NCI-H2196 treated with DMSO at 0.1 percent for 48 hours (cell line): ENCODE measurements around the gene STPG4.
"Not testable (repeated sequence)": the region's sequence is repeated elsewhere in the genome, so short reads cannot be mapped to it uniquely, and the experiment has no call there.

Experiments used
- DNase-seq: peaks from one replicate; lab custom pipeline; 2025; ENCODE audit not compliant: unreplicated experiment; lab: John Stamatoyannopoulos, UW

STPG4 gene

GRCh38 chr2:47173986-47174732 is 19.1 kb upstream of the STPG4 start:
- no peak for DNase-seq

DNA sequence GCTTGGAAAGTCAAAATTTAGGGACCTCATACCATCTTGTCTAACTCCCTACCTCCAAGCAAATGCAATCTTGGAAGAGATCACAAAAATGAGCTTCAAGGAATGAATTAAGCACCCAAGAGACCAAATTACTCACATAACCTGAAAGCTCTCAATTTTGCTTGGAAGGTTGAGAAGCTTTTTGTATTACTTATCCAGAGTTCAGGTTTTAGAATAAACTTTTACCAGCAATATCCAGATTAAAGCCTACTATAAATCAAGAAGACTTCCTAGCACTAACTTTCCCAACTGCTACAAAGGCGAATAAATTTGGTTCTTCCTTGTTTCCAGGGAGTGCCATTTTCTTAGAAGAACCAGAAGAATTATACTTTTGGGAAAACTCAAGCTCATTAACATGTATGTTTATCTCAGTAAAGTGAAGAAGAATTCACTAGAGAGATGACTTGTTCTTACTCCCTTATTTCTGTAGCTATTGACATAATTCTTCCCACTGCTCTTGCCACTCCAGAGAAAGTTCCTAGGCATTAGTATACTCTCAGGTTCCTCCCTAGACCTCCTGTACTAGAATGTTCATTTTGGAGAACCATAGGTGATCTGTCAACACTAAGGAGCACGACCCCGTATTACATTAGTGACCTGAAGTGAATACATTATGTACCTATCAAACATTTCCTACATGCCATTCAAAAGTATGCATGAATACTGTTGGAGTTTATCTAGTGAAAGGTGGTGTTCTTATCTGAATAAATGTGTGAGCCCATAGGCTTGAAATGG is 18.0 kb upstream of the STPG4 start:
- no peak for DNase-seq

DNA sequence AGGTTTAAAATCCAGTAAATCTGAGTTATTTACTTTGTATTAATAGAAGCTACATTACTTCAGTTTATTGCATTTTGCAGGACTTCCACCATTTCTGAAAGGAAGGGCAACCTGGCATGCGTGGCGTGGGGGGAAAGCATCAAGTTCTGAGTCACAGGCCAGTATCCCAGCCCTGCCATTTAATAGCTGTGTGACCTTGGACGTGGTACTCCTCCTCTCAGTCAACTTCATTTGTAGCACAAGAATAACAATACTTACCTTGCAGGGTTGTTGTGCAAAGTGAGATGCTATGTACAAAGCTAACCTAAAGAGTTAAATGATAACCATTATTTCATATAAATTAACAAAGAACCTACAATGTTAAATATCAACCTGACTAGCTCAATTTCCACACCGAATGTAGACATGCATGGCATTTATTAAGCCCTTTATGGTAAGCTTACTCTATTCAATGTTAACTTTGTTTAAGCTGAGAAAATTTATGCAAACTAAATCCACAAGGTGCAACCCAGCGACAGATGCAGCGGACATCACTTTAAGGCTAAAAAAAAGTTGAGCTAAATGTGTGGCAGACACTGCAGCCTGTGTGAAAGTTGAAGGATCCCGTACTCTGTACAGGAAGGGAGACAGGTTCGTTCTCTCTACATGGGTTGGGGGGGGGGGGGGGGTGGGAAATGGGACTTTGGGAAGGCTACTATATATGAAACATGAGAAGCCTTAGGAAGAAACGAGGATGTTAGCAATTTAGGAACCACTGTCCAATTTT is 17.2 kb upstream of the STPG4 start:
- DNase-seq, result no peak

DNA sequence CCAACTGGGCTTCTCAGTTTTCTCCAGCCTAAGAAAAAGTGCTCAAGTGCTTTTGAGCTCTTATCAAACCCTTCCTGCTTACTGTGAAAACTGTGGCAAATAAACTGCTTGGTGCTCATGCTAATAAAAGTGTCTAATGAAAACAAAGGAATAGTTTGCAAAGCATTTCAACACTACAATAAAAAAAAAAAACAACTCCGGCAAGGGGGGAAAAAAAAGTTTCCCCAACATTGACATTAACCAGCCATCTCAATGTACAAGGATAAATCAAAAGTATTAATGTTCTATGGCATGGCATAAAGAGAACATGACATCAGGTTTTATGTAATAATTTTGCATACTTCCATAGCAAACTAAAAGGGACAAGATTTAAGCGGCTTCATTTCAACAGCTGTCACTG is 14.7 kb upstream of the STPG4 start:
- no peak for DNase-seq

GRCh38 chr2:47168895-47169294 is 13.8 kb upstream of the STPG4 start:
- not testable (repeated sequence) for DNase-seq

DNA sequence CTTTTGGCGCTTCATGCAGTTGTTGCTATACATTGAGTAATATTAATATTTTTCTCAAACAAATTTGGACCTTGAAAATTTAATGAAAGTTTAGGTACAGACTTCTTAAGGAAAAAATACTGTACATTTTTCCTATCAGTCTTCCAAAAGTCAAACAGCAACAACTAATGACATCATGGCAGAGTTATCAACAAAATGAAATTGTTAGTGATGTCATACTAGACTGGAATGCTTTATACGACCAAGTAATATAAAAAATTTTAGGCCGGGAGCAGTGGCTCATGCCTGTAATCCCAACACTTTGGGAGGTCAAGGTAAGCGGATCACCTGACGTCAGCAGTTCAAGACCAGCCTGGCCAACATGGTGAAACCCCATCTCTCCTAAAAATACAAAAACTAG is 12.0 kb upstream of the STPG4 start:
- DNase-seq, result no peak

GRCh38 chr2:47165001-47165555 is 10.0 kb upstream of the STPG4 start:
- no peak for DNase-seq

DNA sequence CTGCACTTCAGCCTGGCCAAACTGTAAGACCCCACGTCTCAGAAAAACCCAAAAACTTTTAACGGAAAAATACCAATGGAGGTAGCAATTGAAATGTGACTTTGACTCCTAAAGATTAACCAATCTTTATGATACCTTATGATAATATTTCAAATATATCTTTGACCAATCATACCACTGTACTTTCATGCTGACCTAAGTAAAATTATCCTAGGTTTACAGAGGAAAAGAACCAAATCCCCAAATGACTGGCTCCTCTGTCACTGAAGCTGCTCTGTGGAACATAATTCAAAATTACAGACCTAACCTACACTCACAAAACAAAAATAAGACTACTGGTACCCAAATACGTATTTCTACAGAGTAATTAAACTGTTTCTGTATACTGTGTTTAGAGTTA is 7.7 kb upstream of the STPG4 start:
- DNase-seq, result no peak

- no peak for DNase-seq
Observed at GRCh38 chr2:47161475-47161874, 6.4 kb upstream of the STPG4 start.

- no peak for DNase-seq
Observed at GRCh38 chr2:47160660-47161059, 5.6 kb upstream of the STPG4 start.

GRCh38 chr2:47160211-47160610 is 5.1 kb upstream of the STPG4 start:
- no peak for DNase-seq

GRCh38 chr2:47159627-47160026 is 4.5 kb upstream of the STPG4 start:
- DNase-seq, result no peak

- no peak for DNase-seq
Observed at GRCh38 chr2:47158576-47158975, 3.5 kb upstream of the STPG4 start.

DNA sequence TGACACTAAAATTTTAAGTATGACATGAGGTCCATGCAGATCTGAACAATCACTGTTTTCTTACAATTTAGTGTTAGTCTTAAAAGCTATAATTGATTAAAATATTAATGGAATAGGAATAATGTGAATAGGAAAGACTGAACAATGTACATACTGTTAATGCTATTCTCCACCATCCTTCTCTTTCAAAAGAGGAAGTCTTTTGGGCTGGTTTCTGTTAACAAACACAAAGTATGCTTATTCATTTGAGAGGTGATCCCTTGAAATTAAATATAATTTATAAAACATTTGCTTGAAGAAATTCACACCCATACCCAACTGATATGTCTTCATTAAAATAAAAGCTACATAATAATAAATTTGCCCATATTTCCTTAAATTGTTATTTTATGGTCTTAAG is 2.3 kb downstream of the STPG4 start:
- DNase-seq, result no peak

DNA sequence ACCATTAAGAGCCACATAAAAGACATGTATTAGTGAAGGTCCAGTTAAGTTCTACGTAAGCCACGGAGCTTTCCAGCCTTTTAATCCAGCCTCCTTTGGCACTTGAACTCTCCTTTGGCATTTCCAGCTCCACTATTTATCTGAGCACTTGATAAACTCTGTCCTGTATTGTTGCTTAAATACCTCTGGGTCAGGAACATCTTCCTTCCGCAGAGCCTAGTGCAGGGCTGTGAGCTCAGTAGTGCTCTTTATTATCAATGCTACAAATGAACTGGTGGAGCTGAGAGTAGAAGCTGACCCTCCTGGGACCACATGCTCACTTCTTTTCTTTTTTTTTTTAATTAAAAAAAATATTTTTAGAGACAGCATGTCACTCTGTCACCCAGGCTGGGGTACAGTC is 4.9 kb downstream of the STPG4 start:
- no peak for DNase-seq

DNA sequence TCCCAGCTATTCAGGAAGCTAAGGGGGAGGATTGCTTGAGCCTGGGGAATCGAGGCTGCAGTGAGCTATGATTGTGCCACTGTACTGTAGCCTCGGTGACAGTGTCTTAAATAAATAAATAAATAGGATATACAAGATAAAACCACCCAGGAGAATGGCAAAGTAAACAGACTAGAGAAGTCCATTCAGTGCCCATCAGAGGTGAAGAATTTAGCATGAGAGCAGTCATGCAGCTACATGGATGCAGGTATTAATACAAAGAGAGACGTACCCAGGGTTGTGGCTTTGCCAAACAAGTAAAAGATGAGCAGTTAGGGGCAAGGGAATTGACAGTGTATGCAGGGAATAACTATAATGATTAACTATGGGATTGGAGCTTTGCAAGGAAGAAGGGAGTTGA is 8.1 kb downstream of the STPG4 start:
- no peak for DNase-seq

GRCh38 chr2:47145466-47145865 is 9.6 kb downstream of the STPG4 start:
- DNase-seq, result no peak

DNA sequence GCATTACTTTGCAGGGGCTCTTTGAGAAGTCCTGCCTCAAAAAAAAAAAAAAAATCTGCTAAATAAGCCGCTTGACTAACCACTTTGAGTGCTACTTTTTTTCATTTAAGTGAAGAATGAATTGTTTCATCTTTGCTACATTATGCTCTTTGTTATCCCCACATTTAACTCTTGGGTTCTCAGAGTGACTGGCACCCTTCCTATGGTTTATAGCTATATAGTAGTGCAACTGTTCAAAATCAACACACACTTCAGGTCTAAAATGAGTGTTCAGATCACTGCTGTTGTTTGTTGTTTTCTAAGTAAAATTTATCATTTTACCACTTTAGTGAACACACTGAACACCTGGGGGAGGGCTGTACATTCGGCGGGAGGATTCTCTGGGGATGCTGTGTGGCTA is 13.6 kb downstream of the STPG4 start:
- no peak for DNase-seq

- DNase-seq, result no peak
Observed at GRCh38 chr2:47134386-47135090, 20.6 kb downstream of the STPG4 start.

- DNase-seq, result no peak
Observed at GRCh38 chr2:47133046-47133445, 22.1 kb downstream of the STPG4 start.

- no peak for DNase-seq
Observed at GRCh38 chr2:47129191-47129706, 25.9 kb downstream of the STPG4 start.
